Stimulated activated CD8-positive, alpha-beta memory T cell treated with anti-CD3 and anti-CD28 coated beads, Interleukin-7, amount 100 ng/mL, for 1 hour (primary cell): Measurements from ENCODE around the gene FGF6.
"Not testable (repeated sequence)": the region's sequence is repeated elsewhere in the genome, so short reads cannot be mapped to it uniquely, and the experiment has no call there.

ENCODE experiments used
- DNase-seq, 2 donors: peaks; one replicate each; pipeline ENCODE4 v3.0.0-alpha.2; 2020; ENCODE audit warnings: low read depth in 2 of 2

FGF6 gene

GRCh38 chr12:4418913-4419312, 26.7 kb downstream of the FGF6 start:
- DNase-seq = no peak

- no peak for DNase-seq
These were observed 27.7 kb downstream of the FGF6 start for GRCh38 chr12:4417936-4418335.

GRCh38 chr12:4417455-4417854, 28.2 kb downstream of the FGF6 start:
- no peak for DNase-seq

GRCh38 chr12:4416276-4416675, 29.3 kb downstream of the FGF6 start:
- no peak for DNase-seq

- no peak for DNase-seq
These were observed 33.1 kb downstream of the FGF6 start for GRCh38 chr12:4412465-4412864.

- no peak for DNase-seq
These were observed 33.6 kb downstream of the FGF6 start for GRCh38 chr12:4412056-4412455.

- no peak for DNase-seq
These were observed 38.5 kb downstream of the FGF6 start for GRCh38 chr12:4407136-4407535.

- DNase-seq = not testable (repeated sequence)
These were observed 40.6 kb downstream of the FGF6 start for GRCh38 chr12:4404877-4405637.

GRCh38 chr12:4402996-4403395, 42.6 kb downstream of the FGF6 start:
- no peak for DNase-seq

GRCh38 chr12:4401117-4401516, 44.5 kb downstream of the FGF6 start:
- DNase-seq = no peak

GRCh38 chr12:4395818-4396217, 49.8 kb downstream of the FGF6 start:
- no peak for DNase-seq

- DNase-seq = no peak
These were observed 52.4 kb downstream of the FGF6 start for GRCh38 chr12:4393211-4393610.

- DNase-seq = no peak
These were observed 53.3 kb downstream of the FGF6 start for GRCh38 chr12:4392223-4392742.

GRCh38 chr12:4388662-4389061, 57.0 kb downstream of the FGF6 start:
- DNase-seq = no peak

- no peak for DNase-seq
These were observed 57.6 kb downstream of the FGF6 start for GRCh38 chr12:4388032-4388431.

- no peak for DNase-seq
These were observed 58.0 kb downstream of the FGF6 start for GRCh38 chr12:4387607-4388006.

GRCh38 chr12:4386801-4387200, 58.8 kb downstream of the FGF6 start:
- no peak for DNase-seq
